Raji (cell line): Measurements from ENCODE around the gene RAP1GAP.

Experiments used
- POLR2A ChIP-seq: IDR thresholded peaks from 2 replicates; pipeline ENCODE4 v1.6.1; 2011; ENCODE audit warnings: low read depth, low read length, control low read depth; ENCODE audit not compliant: insufficient read depth

The RAP1GAP gene

GRCh38 chr1:21669258-21670058 lies at the start of gene RAP1GAP:
Gene RAP1GAP, minus strand, starts transcription at chr1:21669357. Its CDS starts 49,325 bp downstream, at chr1:21620032.
- no peak for TF ChIP-seq POLR2A

DNA sequence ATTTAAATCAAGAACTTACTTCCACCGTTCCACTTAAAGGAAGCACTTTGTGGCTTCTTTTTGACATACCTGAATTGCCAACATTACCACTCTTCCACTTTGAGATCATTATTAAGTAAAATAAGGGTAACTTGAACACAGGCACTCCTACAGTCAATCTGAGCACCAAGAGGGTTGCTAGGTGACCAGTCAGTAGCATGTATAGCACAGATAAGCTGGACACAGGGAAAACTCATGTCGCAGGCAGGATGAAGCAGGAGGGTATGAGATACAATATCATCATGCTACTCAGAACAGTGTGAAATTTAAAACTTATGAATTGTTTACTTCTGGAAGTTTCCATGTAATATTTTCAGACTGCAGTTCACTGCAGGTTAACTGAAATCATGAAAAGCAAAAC lies 47.0 kb upstream of the RAP1GAP start:
- TF ChIP-seq POLR2A = no peak

- TF ChIP-seq POLR2A = no peak
Observed at GRCh38 chr1:21707891-21708290, 38.7 kb upstream of the RAP1GAP start.

GRCh38 chr1:21707086-21707840 lies 38.1 kb upstream of the RAP1GAP start:
- no peak for TF ChIP-seq POLR2A

DNA sequence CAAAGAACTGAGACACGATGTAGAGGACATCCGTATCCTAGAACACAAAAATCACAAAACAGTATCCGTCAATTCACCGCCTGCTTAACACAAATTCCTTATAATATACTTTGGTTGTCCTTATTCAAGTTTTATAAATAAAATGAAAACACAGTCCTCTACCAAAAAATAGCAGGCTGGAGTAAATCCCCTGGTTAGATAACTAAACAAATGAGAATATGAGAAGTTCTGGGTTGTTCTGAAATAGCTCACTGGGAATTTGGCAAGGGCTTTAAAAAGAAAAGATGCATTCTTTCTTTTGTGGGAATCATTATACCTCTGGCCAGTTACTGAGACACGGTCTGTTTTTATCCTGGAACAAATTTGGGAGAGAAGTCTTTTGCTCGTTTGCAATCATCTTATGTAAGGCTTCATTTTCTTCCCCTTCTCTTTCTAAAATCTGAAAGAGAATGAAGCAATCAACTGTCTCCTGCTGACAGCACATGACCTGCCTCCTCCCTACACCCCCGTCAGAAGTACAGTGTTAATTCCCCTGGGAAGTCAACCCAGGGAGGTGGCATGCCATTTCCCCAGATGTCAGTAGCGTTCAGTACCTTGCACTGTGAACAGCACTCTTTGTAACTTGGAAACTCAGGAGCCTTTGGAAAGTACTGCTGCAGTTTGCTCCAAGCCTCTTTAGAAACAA lies 37.1 kb upstream of the RAP1GAP start:
- TF ChIP-seq POLR2A = no peak

DNA sequence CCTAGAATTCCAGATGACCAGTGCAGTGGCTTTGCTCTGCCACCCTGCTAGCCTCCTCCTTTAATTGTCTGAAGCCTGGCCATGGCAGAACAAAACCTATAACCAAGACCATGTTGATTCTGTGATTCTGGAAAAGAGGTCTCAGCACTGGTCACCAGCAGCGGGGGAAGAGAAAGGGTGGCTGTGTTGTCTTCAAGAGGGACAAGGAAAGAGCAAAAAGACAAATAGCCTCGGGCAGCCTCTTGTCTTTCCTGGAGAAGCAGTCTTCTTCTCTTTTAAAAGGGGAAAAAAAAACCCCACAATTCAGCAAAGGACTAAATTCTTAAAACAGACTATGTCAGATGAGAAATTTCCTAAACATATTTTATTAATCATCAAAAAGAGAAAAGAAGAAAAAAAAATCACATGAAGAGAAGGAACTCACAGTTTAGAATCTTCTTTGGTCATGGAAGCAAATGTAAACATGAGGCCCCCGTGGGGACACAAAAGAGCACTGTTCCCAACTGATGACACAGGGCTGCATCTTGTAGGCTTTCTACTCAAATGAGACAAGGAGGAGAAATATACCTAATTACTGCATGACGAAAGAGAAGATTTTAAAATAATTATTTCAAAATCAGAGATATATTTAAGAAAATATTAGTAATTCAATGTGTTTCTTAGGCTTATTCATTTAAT lies 36.3 kb upstream of the RAP1GAP start:
- no peak for TF ChIP-seq POLR2A

DNA sequence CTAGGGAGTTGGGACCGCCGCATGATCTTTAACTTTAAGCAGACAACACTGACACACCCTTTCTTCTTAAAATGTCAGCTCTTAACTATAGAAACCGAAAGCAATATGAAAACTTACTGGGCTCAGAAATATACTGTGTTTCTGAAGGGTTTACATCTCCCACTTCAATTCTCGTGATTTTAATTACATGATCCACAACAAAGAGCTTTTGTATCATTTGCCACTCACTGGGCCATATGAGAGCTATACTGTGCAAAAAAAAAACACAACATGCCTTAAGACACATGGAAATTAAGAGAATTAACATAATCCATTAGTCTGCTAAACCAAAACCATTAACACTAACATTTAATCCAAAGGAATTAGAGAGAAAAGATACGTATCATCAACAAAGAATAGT lies 35.0 kb upstream of the RAP1GAP start:
- TF ChIP-seq POLR2A = no peak

DNA sequence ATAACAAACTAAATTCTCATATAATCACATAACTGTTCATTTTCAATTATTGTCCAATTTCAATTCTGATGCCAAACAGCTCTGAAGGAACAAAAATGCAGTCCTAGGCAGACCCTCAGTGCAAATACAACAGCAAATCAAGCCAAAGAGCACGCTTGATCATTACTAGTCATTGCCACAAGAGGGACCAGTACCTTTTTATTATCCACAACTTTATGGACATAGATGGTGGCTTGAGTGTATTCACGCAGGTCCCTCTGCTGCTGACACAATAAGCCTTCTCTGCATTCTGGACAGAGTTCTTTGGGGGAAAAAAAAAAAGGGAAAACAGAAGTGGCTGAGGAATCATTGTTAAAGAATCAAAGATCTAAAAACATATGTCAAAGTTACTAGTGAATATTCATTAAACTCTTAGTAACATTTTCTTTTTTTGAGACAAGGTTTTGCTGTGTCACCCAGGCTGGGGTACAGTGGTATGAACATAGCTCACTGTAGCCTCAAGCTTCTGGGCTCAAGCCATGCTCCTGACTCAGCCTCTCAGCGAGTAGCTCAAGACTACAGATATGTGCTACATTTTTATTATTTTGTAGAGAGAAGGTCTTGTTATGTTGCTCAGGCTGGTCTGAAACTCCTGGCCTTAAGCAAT lies 34.3 kb upstream of the RAP1GAP start:
- no peak for TF ChIP-seq POLR2A

DNA sequence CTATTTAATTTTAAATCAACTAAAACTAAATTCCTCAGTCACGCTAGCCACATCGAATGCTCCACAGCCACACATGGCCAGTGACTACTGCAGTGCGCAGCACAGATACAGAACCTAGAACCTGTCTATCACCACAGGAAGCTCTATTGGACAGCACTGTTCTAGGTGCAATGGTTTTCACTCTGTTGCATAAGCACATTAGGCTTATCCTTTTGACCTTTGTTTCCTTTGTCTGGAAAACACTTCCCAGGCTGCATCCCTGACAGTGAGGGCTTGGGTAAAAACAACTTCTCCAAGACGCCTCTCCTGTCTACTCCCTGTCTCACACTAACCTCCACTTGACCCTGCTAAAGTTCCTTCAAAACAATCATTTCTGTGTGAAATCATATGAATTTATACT lies 33.6 kb upstream of the RAP1GAP start:
- no peak for TF ChIP-seq POLR2A

DNA sequence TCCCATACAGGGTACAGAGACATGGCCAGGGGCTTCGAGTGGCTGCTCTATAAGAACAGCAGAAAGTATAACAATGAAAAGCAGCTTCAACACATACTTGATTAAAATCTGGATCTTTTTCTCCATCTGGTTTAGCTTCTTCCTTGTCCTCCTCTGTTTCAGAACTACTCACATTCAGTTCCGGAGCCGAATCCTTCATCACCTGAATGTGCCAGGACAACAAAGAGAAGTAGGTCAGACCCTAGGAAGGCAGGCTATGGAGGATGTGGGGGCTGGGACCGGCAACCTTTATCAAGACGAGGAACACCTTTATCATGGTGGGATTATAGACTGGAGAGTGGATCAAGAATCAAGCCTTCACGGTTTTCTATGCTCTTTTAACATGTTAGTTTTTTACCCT lies 32.2 kb upstream of the RAP1GAP start:
- no peak for TF ChIP-seq POLR2A

DNA sequence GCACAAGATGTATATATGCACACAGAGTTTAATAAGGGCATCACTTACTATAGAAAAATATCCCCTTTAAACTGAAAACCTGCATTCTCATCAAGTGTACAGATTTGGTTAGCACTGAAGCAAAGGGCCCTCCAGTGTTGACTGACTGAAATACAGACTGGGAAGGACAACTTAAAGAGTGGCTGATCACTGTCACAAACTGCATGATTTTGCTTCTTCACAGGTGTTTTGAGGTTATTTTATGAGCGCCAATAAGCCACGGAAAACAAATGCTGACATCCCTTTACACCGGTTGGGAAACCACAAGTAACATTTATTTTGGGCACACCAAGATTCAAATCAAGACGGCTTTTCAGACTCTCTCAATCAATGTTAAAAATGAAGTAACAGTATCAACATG lies 30.9 kb upstream of the RAP1GAP start:
- no peak for TF ChIP-seq POLR2A

GRCh38 chr1:21696931-21697330 lies 27.8 kb upstream of the RAP1GAP start:
- TF ChIP-seq POLR2A = no peak

GRCh38 chr1:21693732-21694131 lies 24.6 kb upstream of the RAP1GAP start:
- TF ChIP-seq POLR2A = no peak

GRCh38 chr1:21691739-21692138 lies 22.6 kb upstream of the RAP1GAP start:
- no peak for TF ChIP-seq POLR2A
